Measurements from ENCODE around the gene MYO1F. TPM values are rescaled to one million over a fixed set of nuclear protein-coding genes. Genes with fewer than 3 reads are reported as not detected.

The MYO1F gene
- polyA plus RNA-seq, 2 of the 4 experiments (the other 2 are of a cell fraction), result 0.23 to 0.37 TPM

GRCh38 chr19:8504919-8505318 is 72.3 kb downstream of the MYO1F start:
- Histone ChIP-seq H3K4me1 (peaks cover 10% of the 10 kb centered on the region; the same call in 2 of the 3 replicates), H3K27ac (peak overlapping the region; percentile 87 to 99; a peak in 3 of 6 replicates), H3K9me3 (no peaks in the 10 kb centered on the region), H3K4me2 (no peak overlapping the region), H3K4me3 (no peak overlapping the region)
- DNase-seq (ENCODE audit: low read depth in 1 of 2, low spot score in 1 of 2), result no peak
- ChIA-PET CTCF (interaction anchor here (0.7 to 3.7 kb wide), 15 partner anchors 8 to 151 kb away, joined by 3 to 26 read pairs (median 5); partner anchors contain the start of genes MARCHF2 and ZNF414), POLR2A (interaction anchor here (1.5 kb wide), 2 partner anchors 9 to 92 kb away, joined by 4 to 14 read pairs; partner anchors contain the start of genes MARCHF2 and ZNF414)
- FAIRE-seq, result no peak
- TF ChIP-seq TP53 (CRISPR knock-in tag; IDR thresholded peaks at IDR 0.05), result no peak
- TF ChIP-seq HDAC2 (IDR thresholded peaks at IDR 0.05), result no peak
- TF ChIP-seq CBX2 (IDR thresholded peaks at IDR 0.05; ENCODE audit: borderline replicate concordance, low read depth), result no peak
- no peak for TF ChIP-seq EP300 (IDR thresholded peaks at IDR 0.05)
- no peak for TF ChIP-seq HOXA7 (CRISPR knock-in tag; IDR thresholded peaks at IDR 0.05)
- no peak for TF ChIP-seq HES2 (IDR thresholded peaks at IDR 0.05)
- no peak for TF ChIP-seq HOXB13 (CRISPR knock-in tag; IDR thresholded peaks at IDR 0.05; ENCODE audit: low read depth)
- no peak for TF ChIP-seq FOSB (CRISPR knock-in tag; IDR thresholded peaks at IDR 0.05)
- no peak for TF ChIP-seq EHF (CRISPR knock-in tag; IDR thresholded peaks at IDR 0.05)
- no peak for TF ChIP-seq HOXB5 (CRISPR knock-in tag; IDR thresholded peaks at IDR 0.05)
- TF ChIP-seq E2F6 (IDR thresholded peaks at IDR 0.05; ENCODE audit: borderline replicate concordance, low read depth), result no peak
- TF ChIP-seq HEYL (CRISPR knock-in tag; IDR thresholded peaks at IDR 0.05), result no peak
- TF ChIP-seq FOSL2 (IDR thresholded peaks at IDR 0.05), result no peak
- no peak for TF ChIP-seq FOSL2 (CRISPR knock-in tag; IDR thresholded peaks at IDR 0.05)
- TF ChIP-seq NR3C1 (IDR thresholded peaks at IDR 0.05), result no peak
- no peak for TF ChIP-seq POLR2A (IDR thresholded peaks at IDR 0.05; ENCODE audit: low read length)
- no peak for TF ChIP-seq RARB (CRISPR knock-in tag; IDR thresholded peaks at IDR 0.05)
- no peak for TF ChIP-seq ZNF302 (CRISPR knock-in tag; IDR thresholded peaks at IDR 0.05)
- no peak for TF ChIP-seq SMC3 (IDR thresholded peaks at IDR 0.05)
- no peak for TF ChIP-seq CBX8 (IDR thresholded peaks at IDR 0.05)
- no peak for TF ChIP-seq HMGXB4 (CRISPR knock-in tag; IDR thresholded peaks at IDR 0.05; ENCODE audit: borderline replicate concordance)
- 85% methylated on average over 6 of the region's 6 CpGs for WGBS (ENCODE audit: missing lambda C conversion rate)
- ATAC-seq, result no peak

GRCh38 chr19:8504171-8504570 is 73.1 kb downstream of the MYO1F start:
- H3K4me3 ChIP-seq, result no peak overlapping the region
- no peaks in the 10 kb centered on the region for H3K9me3 ChIP-seq
- POLR2A ChIA-PET, result no interaction called here
- no peak for FAIRE-seq
- no peak for DNase-seq (ENCODE audit: low read depth in 1 of 2, low spot score in 1 of 2)
- H3K4me2 ChIP-seq, result no peak overlapping the region
- no peak overlapping the region for H3K27ac ChIP-seq
- no peak for TF ChIP-seq MYC (IDR thresholded peaks at IDR 0.05; ENCODE audit: borderline replicate concordance, low read length)
- H3K4me1 ChIP-seq, result peaks cover 10% of the 10 kb centered on the region; the same call in 2 of the 3 replicates
- WGBS (ENCODE audit: missing lambda C conversion rate), result 84% methylated on average over 7 of the region's 7 CpGs
- CTCF ChIA-PET, result interaction anchor here (0.7 to 3.7 kb wide), 7 partner anchors 9 to 150 kb away, joined by 3 to 26 read pairs (median 5); partner anchors contain the start of gene ANGPTL4
- no peak for ATAC-seq

- 89% methylated on average over 7 of the region's 7 CpGs for WGBS (ENCODE audit: missing lambda C conversion rate)
- CTCF ChIA-PET, result interaction anchor here (0.6 to 3.7 kb wide), 5 partner anchors 16 to 149 kb away, joined by 3 to 26 read pairs (median 4); partner anchors contain the start of gene ANGPTL4
- Histone ChIP-seq H3K9me3 (no peaks in the 10 kb centered on the region), H3K4me2 (no peak overlapping the region), H3K27ac (no peak overlapping the region), H3K4me3 (no peak overlapping the region), H3K4me1 (peaks cover 10% of the 10 kb centered on the region; the same call in 2 of the 3 replicates)
- ATAC-seq, result no peak
- no peak for FAIRE-seq
- POLR2A ChIA-PET, result no interaction called here
- no peak for DNase-seq (ENCODE audit: low read depth in 1 of 2, low spot score in 1 of 2)
- TF ChIP-seq CHD2 (IDR thresholded peaks at IDR 0.05; ENCODE audit: low read length, partially characterized antibody), result no peak
- TF ChIP-seq NR3C1 (IDR thresholded peaks at IDR 0.05), result no peak
- TF ChIP-seq USF2 (IDR thresholded peaks at IDR 0.05), result no peak
- TF ChIP-seq JUN (IDR thresholded peaks at IDR 0.05), result no peak
- TF ChIP-seq ZFP36 (IDR thresholded peaks at IDR 0.05; ENCODE audit: borderline replicate concordance, partially characterized antibody), result no peak
- no peak for TF ChIP-seq ELK1 (IDR thresholded peaks at IDR 0.05; ENCODE audit: low read depth, low read length)
- TF ChIP-seq TP53 (CRISPR knock-in tag; IDR thresholded peaks at IDR 0.05), result no peak
- TF ChIP-seq MYC (IDR thresholded peaks at IDR 0.05; ENCODE audit: borderline replicate concordance, low read length), result no peak
- no peak for TF ChIP-seq ZC3H11A (IDR thresholded peaks at IDR 0.05)
- TF ChIP-seq HOXA7 (CRISPR knock-in tag; IDR thresholded peaks at IDR 0.05), result no peak
- TF ChIP-seq HMGXB4 (CRISPR knock-in tag; IDR thresholded peaks at IDR 0.05; ENCODE audit: borderline replicate concordance), result no peak
- TF ChIP-seq GATA3 (IDR thresholded peaks at IDR 0.05; ENCODE audit: borderline replicate concordance), result no peak
- no peak for TF ChIP-seq HDAC2 (IDR thresholded peaks at IDR 0.05)
These were observed 73.7 kb downstream of the MYO1F start for GRCh38 chr19:8503510-8503909.

All from A549 (cell line).